RWPE1 (cell line): ENCODE results near the gene LAMA4.
A peak's percentile ranks its signal among the peaks of the same experiment; 100 is the strongest.

Source experiments
- CTCF ChIA-PET: fragments of 350-600 bp; sonication (Branson Sonifier 250); formaldehyde crosslinking; extraction: SDS; loops from one replicate; lab custom pipeline; 2021; lab: Yijun Ruan, JAX
- POLR2A ChIA-PET: fragments of 400-600 bp; formaldehyde crosslinking; extraction: SDS; loops from one replicate; lab custom pipeline; 2020; ENCODE audit warnings: antibody characterized with exemption; ENCODE audit not compliant: low non-redundant PET; lab: Yijun Ruan, JAX
- DNase-seq: peaks from one replicate; pipeline ENCODE4 v3.0.0; 2012; ENCODE audit warnings: low spot score
- H3K27ac ChIP-seq: fragments of 450-650 bp; 2 replicates; pipeline ENCODE4 v1.5.1; 2017
- CTCF ChIP-seq: fragments of 450-650 bp; conservative IDR thresholded peaks from 2 replicates; pipeline ENCODE4 v1.5.1; 2017; ENCODE audit warnings: low read depth, mild to moderate bottlenecking

LAMA4 gene

GRCh38 chr6:112245511-112246203, 8.7 kb downstream of the LAMA4 start:
- POLR2A ChIA-PET, result no interaction called here
- no peak for TF ChIP-seq CTCF
- CTCF ChIA-PET, result no interaction called here
- no peak for DNase-seq
- no peak overlapping the region for H3K27ac ChIP-seq

- ChIA-PET POLR2A (no interaction called here), CTCF (interaction anchor here (1.1 kb wide), 1 partner anchor 64 kb away, joined by 3 read pairs; no protein-coding TSS in a partner anchor)
- DNase-seq, result no peak
- TF ChIP-seq CTCF, result no peak
- H3K27ac ChIP-seq, result no peak overlapping the region
Measured at GRCh38 chr6:112243861-112244827, 10.2 kb downstream of the LAMA4 start.

GRCh38 chr6:112241820-112242429, 12.4 kb downstream of the LAMA4 start:
- DNase-seq, result no peak
- H3K27ac ChIP-seq, result no peak overlapping the region
- POLR2A ChIA-PET, result no interaction called here
- no peak for TF ChIP-seq CTCF
- CTCF ChIA-PET, result interaction anchor here (0.5 kb wide), 1 partner anchor 51 kb away, joined by 3 read pairs; no protein-coding TSS in a partner anchor

GRCh38 chr6:112237595-112237994, 16.8 kb downstream of the LAMA4 start:
- ChIA-PET POLR2A (no interaction called here), CTCF (no interaction called here)
- TF ChIP-seq CTCF, result no peak
- no peak for DNase-seq
- H3K27ac ChIP-seq, result peak overlapping the region; percentile 78; the same call in 1 of the 2 replicates

GRCh38 chr6:112237066-112237465, 17.3 kb downstream of the LAMA4 start:
- no peak for DNase-seq
- POLR2A ChIA-PET, result no interaction called here
- no peak for TF ChIP-seq CTCF

GRCh38 chr6:112235956-112236355, 18.4 kb downstream of the LAMA4 start:
- H3K27ac ChIP-seq, result no peak overlapping the region
- DNase-seq, result no peak
- ChIA-PET CTCF (no interaction called here), POLR2A (no interaction called here)
- no peak for TF ChIP-seq CTCF

More at GRCh38 chr6:112237066-112237465, 17.3 kb downstream of the LAMA4 start:
- peak overlapping the region; percentile 78; the same call in 1 of the 2 replicates for H3K27ac ChIP-seq
- CTCF ChIA-PET, result no interaction called here
